IMR-90 (cell line): ENCODE results near the gene PRTFDC1. TPM values are rescaled to one million over a fixed set of nuclear protein-coding genes. Genes with fewer than 3 reads are reported as not detected.
A peak's percentile ranks its signal among the peaks of the same experiment; 100 is the strongest.

Source experiments
- CEBPB ChIP-seq: IDR thresholded peaks from 2 replicates; pipeline ENCODE4 v1.6.1; 2012; ENCODE audit warnings: low read depth, low read length, improper control_type of control experiment
- polyA plus RNA-seq, 3 experiments: library from polyadenylated mRNA; depleted of rRNA; stranded (reverse); fragments of >200 nt; gene quantifications; 2 replicates each; pipeline ENCODE4 v1.2.3, GENCODE V29; 2012; ENCODE audit warnings: low replicate concordance in 1 of 3
- total RNA-seq: library from RNA; depleted of rRNA; stranded (reverse); fragments of >200 nt; gene quantifications from 2 replicates; pipeline ENCODE4 v1.2.3, GENCODE V29; 2012
- TF ChIP-seq, protein P1 (sequence below): fragments of 150-350 bp; IDR thresholded peaks from 2 replicates; pipeline ENCODE4 v1.6.1; 2016; ENCODE audit warnings: low read depth, mild to moderate bottlenecking, low read length, moderate library complexity, borderline replicate concordance

The PRTFDC1 gene
- total and polyA plus RNA-seq, 2 of the 4 experiments (the other 2 are of a cell fraction), result 12.3 to 17.9 TPM

DNA sequence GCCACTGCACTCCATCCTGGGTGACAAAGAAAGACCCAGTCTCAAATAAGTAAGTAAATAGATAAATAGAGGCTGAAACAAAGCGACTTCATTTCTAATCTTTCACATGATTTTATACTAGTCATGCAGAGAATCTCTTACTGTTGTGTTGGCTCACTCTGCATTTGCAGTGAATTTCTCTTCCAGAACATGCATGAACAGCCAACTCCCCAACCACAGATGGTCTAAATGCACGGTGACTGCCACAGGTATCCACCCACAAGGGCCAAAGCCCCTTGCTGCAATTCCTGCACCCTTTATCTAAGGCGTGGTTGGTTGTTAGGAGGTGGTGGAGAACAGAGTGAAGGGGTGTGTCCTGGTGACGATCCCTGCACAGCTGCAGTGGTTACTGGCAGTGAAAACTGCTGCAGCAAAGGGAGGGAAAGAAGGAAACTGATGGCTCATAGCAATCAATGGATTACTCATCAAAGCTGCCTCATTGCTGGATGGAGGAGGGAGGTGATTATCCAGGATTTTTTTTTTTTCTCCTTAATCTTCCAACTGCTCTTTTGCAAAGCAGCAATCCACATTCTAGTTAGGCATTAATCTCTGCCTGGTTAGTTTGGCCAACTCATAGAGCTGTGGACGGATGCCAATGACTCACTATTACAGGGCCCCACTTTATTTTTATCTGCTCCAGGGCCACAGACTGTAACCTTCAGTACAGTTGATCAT lies 50.6 kb downstream of the PRTFDC1 start (continued):
- TF ChIP-seq, protein P1, sequence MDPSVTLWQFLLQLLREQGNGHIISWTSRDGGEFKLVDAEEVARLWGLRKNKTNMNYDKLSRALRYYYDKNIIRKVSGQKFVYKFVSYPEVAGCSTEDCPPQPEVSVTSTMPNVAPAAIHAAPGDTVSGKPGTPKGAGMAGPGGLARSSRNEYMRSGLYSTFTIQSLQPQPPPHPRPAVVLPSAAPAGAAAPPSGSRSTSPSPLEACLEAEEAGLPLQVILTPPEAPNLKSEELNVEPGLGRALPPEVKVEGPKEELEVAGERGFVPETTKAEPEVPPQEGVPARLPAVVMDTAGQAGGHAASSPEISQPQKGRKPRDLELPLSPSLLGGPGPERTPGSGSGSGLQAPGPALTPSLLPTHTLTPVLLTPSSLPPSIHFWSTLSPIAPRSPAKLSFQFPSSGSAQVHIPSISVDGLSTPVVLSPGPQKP, result no peak
- TF ChIP-seq CEBPB, result peak; percentile 62
